Uterus (tissue), 4 donors: ENCODE results near the gene CGRRF1. TPM values are rescaled to one million over a fixed set of nuclear protein-coding genes. Genes with fewer than 3 reads are reported as not detected.

ENCODE experiments used
- DNase-seq, 2 donors: peaks; one replicate each; pipeline ENCODE4 v3.0.0-alpha.2; 2019 to 2020
- H3K27ac ChIP-seq, 2 donors: fragments of 200-600 bp; sonication (generic); 1 replicate in 1 of 2; 2 replicates in 1 of 2; pipeline ENCODE4 v1.5.1; 2016 to 2018
- H3K27me3 ChIP-seq, 2 donors: fragments of 200-600 bp; sonication (generic); one replicate each; pipeline ENCODE4 v1.5.1; 2018 to 2019; ENCODE audit warnings: control low read depth in 1 of 2
- H3K36me3 ChIP-seq, 2 donors: fragments of 200-600 bp; sonication (generic); one replicate each; pipeline ENCODE4 v1.5.1; 2019; ENCODE audit warnings: control low read depth in 1 of 2
- H3K4me1 ChIP-seq, 2 donors: fragments of 200-600 bp; sonication (generic); one replicate each; pipeline ENCODE4 v1.5.1; 2018 to 2019; ENCODE audit warnings: control low read depth in 1 of 2
- H3K4me3 ChIP-seq, 2 donors: fragments of 200-600 bp; sonication (generic); 1 replicate in 1 of 2; 2 replicates in 1 of 2; pipeline ENCODE4 v1.5.1; 2018 to 2019; ENCODE audit warnings: mild to moderate bottlenecking in 1 of 2
- H3K9me3 ChIP-seq, 2 donors: fragments of 200-600 bp; sonication (generic); one replicate each; pipeline ENCODE4 v1.5.1; 2019; ENCODE audit warnings: control low read depth in 1 of 2
- POLR2A ChIP-seq, 2 donors: fragments of 450-650 bp; IDR thresholded peaks; one replicate each; pipeline ENCODE4 v1.6.1; 2016; ENCODE audit warnings: antibody characterized with exemption in 2 of 2, mild to moderate bottlenecking in 1 of 2, moderate library complexity in 1 of 2
- intact Hi-C: fragments of 100-400 bp; cut with DNase I; formaldehyde crosslinking; loops from one replicate; pipeline ENCODE4 v1.15.1; 2023; ENCODE audit warnings: low total_unique reads
- total RNA-seq, 4 donors: library from RNA; depleted of rRNA in 3 of 4; stranded (reverse); fragments of >200 nt in 3 of 4; gene quantifications; one replicate each; pipeline versions ENCODE4 v1.1.0 to v1.2.4, GENCODE V29; 2014 to 2023
- TF ChIP-seq, protein P1 (sequence below), 4 experiments: fragments of 200-600 bp in 2 of 4; fragments of 450-650 bp in 2 of 4; sonication (generic) in 2 of 4; IDR thresholded peaks; one replicate each; pipeline ENCODE4 v1.5.1; 2016 to 2019; ENCODE audit warnings: antibody characterized with exemption in 4 of 4, mild to moderate bottlenecking in 2 of 4, moderate library complexity in 1 of 4
- donor health status: DM: yes; HTN: yes; CAD: no.

The CGRRF1 gene
- total RNA-seq, 4 donors from 2014 or later = 32.1 to 50.2 (median 33.7) TPM

DNA sequence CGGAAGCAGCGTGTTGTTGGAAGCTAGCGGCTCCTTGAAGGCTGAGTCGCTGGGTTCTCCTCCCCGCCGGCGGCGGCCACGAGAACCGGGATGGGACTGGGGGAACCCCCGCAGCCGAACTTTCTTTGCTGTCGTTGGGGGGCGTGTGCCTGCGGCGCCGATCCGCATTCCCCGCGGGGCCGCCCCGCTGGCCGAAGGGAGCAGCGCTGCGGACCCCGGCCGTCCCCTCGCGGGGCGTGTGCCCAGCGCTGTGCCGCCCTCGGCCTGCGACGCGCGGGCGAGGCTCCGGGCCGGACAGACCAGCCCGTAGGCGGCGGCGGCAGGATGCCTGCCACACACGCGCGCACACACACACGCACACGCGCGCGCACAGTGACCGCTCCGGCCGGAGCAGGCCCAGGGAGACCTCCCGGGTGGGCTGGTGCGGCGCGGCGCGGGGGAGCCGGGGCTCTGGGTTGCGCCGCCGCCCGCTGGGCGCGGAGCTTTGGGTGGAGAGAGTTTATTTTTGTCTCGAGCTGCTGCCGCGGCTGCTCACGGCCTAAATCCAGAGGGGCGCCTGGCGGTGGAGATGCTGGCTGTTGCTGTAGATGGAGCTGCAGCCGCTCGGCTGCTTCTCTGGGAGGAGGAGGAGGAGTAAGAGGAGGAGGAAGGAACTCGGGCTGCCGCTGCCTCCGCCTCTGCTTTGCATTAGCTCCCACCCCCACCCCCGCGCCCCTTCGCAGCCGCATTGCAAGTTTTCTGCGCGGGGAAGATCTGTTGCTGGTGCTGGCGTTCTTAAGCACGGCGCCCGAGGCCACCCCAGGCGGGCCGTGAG, 56.9 kb downstream of the CGRRF1 start, which contains the start of gene SAMD4A:
TSS of gene SAMD4A (plus strand) at position 719 of the 814 bp plus-strand sequence. CDS start 789 bp downstream, outside the sequence.
- H3K27ac ChIP-seq = peak within 1 kb of the TSS; percentile 100
- H3K4me1 ChIP-seq = no peaks in the 10 kb centered on the region
- no peaks in the 10 kb centered on the region for H3K36me3 ChIP-seq
- peak; percentile 78 to 84 for DNase-seq
- H3K4me3 ChIP-seq = peak within 1 kb of the TSS; percentile 71 to 93
- TF ChIP-seq, protein P1, sequence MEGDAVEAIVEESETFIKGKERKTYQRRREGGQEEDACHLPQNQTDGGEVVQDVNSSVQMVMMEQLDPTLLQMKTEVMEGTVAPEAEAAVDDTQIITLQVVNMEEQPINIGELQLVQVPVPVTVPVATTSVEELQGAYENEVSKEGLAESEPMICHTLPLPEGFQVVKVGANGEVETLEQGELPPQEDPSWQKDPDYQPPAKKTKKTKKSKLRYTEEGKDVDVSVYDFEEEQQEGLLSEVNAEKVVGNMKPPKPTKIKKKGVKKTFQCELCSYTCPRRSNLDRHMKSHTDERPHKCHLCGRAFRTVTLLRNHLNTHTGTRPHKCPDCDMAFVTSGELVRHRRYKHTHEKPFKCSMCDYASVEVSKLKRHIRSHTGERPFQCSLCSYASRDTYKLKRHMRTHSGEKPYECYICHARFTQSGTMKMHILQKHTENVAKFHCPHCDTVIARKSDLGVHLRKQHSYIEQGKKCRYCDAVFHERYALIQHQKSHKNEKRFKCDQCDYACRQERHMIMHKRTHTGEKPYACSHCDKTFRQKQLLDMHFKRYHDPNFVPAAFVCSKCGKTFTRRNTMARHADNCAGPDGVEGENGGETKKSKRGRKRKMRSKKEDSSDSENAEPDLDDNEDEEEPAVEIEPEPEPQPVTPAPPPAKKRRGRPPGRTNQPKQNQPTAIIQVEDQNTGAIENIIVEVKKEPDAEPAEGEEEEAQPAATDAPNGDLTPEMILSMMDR (IDR thresholded peaks at IDR 0.05) = peak in 3 of 4 experiments; percentile 26 to 46 (median 40)
- TF ChIP-seq POLR2A (IDR thresholded peaks at IDR 0.05) = peak; percentile 40 to 65
- intact Hi-C loops = loop anchor here (5.0 kb wide), 2 partner anchors 121 to 206 kb away; no protein-coding TSS in a partner anchor
- H3K9me3 ChIP-seq = no peaks in the 10 kb centered on the region
- no peaks in the 10 kb centered on the region for H3K27me3 ChIP-seq

- peak in 1 of 2 donors; percentile 51 for DNase-seq
- Histone ChIP-seq H3K4me3 (peak overlapping the region; percentile 71 to 93), H3K36me3 (no peaks in the 10 kb centered on the region), H3K9me3 (no peaks in the 10 kb centered on the region), H3K27ac (peak overlapping the region; percentile 100), H3K4me1 (no peaks in the 10 kb centered on the region), H3K27me3 (no peaks in the 10 kb centered on the region)
- intact Hi-C loops = loop anchor here (5.0 kb wide), 2 partner anchors 120 to 205 kb away; no protein-coding TSS in a partner anchor
- peak in 1 of 2 donors; percentile 2 for TF ChIP-seq POLR2A (IDR thresholded peaks at IDR 0.05)
- TF ChIP-seq, protein P1 (IDR thresholded peaks at IDR 0.05) = no peak
These were observed 57.5 kb downstream of the CGRRF1 start for GRCh38 chr14:54567224-54567638.

DNA sequence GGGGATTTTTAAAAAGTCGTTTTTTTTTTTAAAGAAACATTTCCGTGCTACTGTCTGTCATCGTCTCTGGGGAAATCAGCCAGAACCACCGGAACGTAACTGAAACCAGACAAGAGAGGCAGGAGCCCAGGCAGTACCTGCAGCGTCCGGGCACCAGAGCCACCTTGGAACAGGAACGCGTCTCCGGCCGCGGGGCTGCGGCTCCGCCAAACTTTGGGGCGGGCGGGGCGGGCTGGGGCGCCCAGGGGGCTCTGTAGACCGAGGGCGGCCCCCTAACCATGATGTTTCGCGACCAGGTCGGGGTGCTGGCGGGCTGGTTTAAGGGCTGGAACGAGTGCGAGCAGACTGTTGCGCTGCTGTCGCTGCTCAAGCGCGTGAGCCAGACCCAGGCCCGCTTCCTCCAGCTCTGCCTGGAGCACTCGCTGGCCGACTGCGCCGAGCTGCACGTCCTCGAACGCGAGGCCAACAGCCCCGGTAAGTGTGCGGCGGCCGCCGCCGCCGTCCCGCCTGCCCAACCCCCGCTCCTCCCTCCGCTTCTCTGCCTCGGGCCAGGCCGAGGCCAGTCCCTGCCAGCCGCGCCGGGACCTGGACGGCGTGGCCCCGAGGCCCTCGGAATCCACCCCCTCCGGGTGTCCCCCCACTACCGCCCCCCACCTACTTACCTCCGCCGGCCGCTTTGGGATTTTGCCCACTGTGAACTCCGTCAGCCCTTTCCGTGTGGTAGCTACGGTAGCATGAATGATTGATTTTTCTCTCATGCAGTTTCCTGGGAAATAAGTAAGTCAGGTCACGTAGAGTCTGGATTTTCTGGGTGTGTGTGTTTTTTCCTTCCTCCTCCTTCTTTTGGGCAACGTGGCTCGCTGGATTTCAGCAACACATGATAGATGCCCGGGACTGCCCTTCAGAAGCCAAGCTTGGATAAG, 58.2 kb downstream of the CGRRF1 start:
- Histone ChIP-seq H3K36me3 (no peaks in the 10 kb centered on the region), H3K4me1 (no peaks in the 10 kb centered on the region), H3K9me3 (no peaks in the 10 kb centered on the region), H3K27me3 (no peaks in the 10 kb centered on the region), H3K4me3 (peak overlapping the region; percentile 71 to 93), H3K27ac (peak overlapping the region; percentile 100)
- peak; percentile 9 to 21 for TF ChIP-seq POLR2A (IDR thresholded peaks at IDR 0.05)
- TF ChIP-seq, protein P1 (IDR thresholded peaks at IDR 0.05) = no peak
- peak; percentile 55 to 57 for DNase-seq
- intact Hi-C loops = loop anchor here (5.0 kb wide), 2 partner anchors 119 to 204 kb away; no protein-coding TSS in a partner anchor

GRCh38 chr14:54568821-54569595, 59.3 kb downstream of the CGRRF1 start:
- Histone ChIP-seq H3K27me3 (no peaks in the 10 kb centered on the region), H3K36me3 (no peaks in the 10 kb centered on the region), H3K27ac (peak overlapping the region; percentile 100), H3K4me1 (no peaks in the 10 kb centered on the region), H3K4me3 (peak overlapping the region; percentile 71 to 93), H3K9me3 (no peaks in the 10 kb centered on the region)
- peak; percentile 32 to 51 for DNase-seq
- TF ChIP-seq POLR2A (IDR thresholded peaks at IDR 0.05) = peak in 1 of 2 donors; percentile 25
- TF ChIP-seq, protein P1 (IDR thresholded peaks at IDR 0.05) = no peak
- intact Hi-C loops = loop anchor here (5.0 kb wide), 2 partner anchors 118 to 203 kb away; no protein-coding TSS in a partner anchor
